ENCODE measurements around the gene EDC3.
"Not testable (repeated sequence)": the region's sequence is repeated elsewhere in the genome, so short reads cannot be mapped to it uniquely, and the experiment has no call there.

EDC3 gene

GRCh38 chr15:74632601-74633000, 63.2 kb downstream of the EDC3 start:
- TF ChIP-seq CTCF (IDR thresholded peaks at IDR 0.05): no peak
- Mint-ChIP-seq H3K36me3 (ENCODE audit: low read depth) (peaks cover 34% of the 10 kb centered on the region), H3K4me3 (no peak overlapping the region), H3K27me3 (ENCODE audit: low read depth, poor library complexity) (no peaks in the 10 kb centered on the region), H3K4me1 (no peaks in the 10 kb centered on the region), H3K27ac (no peak overlapping the region), H3K9me3 (no peaks in the 10 kb centered on the region)
- DNase-seq: no peak

- Mint-ChIP-seq H3K27me3 (ENCODE audit: low read depth, poor library complexity) (no peaks in the 10 kb centered on the region), H3K36me3 (ENCODE audit: low read depth) (peaks cover 34% of the 10 kb centered on the region), H3K9me3 (no peaks in the 10 kb centered on the region), H3K4me3 (no peak overlapping the region), H3K27ac (peak overlapping the region; percentile 50), H3K4me1 (no peaks in the 10 kb centered on the region)
- DNase-seq: peak; percentile 76
- TF ChIP-seq CTCF (IDR thresholded peaks at IDR 0.05): peak; percentile 78
Observed at GRCh38 chr15:74631935-74632560, 63.8 kb downstream of the EDC3 start.

- H3K27ac Mint-ChIP-seq: no peak overlapping the region
- no peak for TF ChIP-seq CTCF (IDR thresholded peaks at IDR 0.05)
- H3K4me1 Mint-ChIP-seq: no peaks in the 10 kb centered on the region
- no peaks in the 10 kb centered on the region for H3K9me3 Mint-ChIP-seq
- peaks cover 34% of the 10 kb centered on the region for H3K36me3 Mint-ChIP-seq (ENCODE audit: low read depth)
- no peak for DNase-seq
- H3K27me3 Mint-ChIP-seq (ENCODE audit: low read depth, poor library complexity): no peaks in the 10 kb centered on the region
- H3K4me3 Mint-ChIP-seq: no peak overlapping the region
Observed at GRCh38 chr15:74631408-74631807, 64.4 kb downstream of the EDC3 start.

GRCh38 chr15:74631087-74631385, 64.8 kb downstream of the EDC3 start:
- no peaks in the 10 kb centered on the region for H3K27me3 Mint-ChIP-seq (ENCODE audit: low read depth, poor library complexity)
- no peak overlapping the region for H3K27ac Mint-ChIP-seq
- no peaks in the 10 kb centered on the region for H3K9me3 Mint-ChIP-seq
- peaks cover 34% of the 10 kb centered on the region for H3K36me3 Mint-ChIP-seq (ENCODE audit: low read depth)
- no peaks in the 10 kb centered on the region for H3K4me1 Mint-ChIP-seq
- no peak for DNase-seq
- TF ChIP-seq CTCF (IDR thresholded peaks at IDR 0.05): no peak
- H3K4me3 Mint-ChIP-seq: no peak overlapping the region

- no peaks in the 10 kb centered on the region for H3K27me3 Mint-ChIP-seq (ENCODE audit: low read depth, poor library complexity)
- no peak overlapping the region for H3K27ac Mint-ChIP-seq
- H3K4me1 Mint-ChIP-seq: no peaks in the 10 kb centered on the region
- no peak for DNase-seq
- H3K9me3 Mint-ChIP-seq: no peaks in the 10 kb centered on the region
- H3K4me3 Mint-ChIP-seq: no peak overlapping the region
- H3K36me3 Mint-ChIP-seq (ENCODE audit: low read depth): peaks cover 39% of the 10 kb centered on the region
- no peak for TF ChIP-seq CTCF (IDR thresholded peaks at IDR 0.05)
Observed at GRCh38 chr15:74630284-74631086, 65.3 kb downstream of the EDC3 start.

- H3K36me3 Mint-ChIP-seq (ENCODE audit: low read depth): peaks cover 37% of the 10 kb centered on the region
- H3K4me1 Mint-ChIP-seq, DNase-seq: not testable (repeated sequence)
Observed at GRCh38 chr15:74629696-74630095, 66.1 kb downstream of the EDC3 start.

More at GRCh38 chr15:74629696-74630095, 66.1 kb downstream of the EDC3 start:
- not testable (repeated sequence) for H3K27me3 Mint-ChIP-seq (ENCODE audit: low read depth, poor library complexity); H3K27ac Mint-ChIP-seq; H3K4me3 Mint-ChIP-seq; H3K9me3 Mint-ChIP-seq

Data from nephron progenitor cell (in vitro differentiated cells).